ENCODE measurements around the gene SAE1.

The SAE1 gene

GRCh38 chr19:47097396-47098201, 33.0 kb upstream of the SAE1 start:
- no peak for DNase-seq
- Histone ChIP-seq H3K9ac (ENCODE audit: low read length) (peak overlapping the region; percentile 80), H2AFZ (ENCODE audit: low read depth, low read length) (no peak overlapping the region), H3K4me2 (ENCODE audit: low read length, poor library complexity, severe bottlenecking) (no peak overlapping the region), H4K8ac (ENCODE audit: low read length) (peak overlapping the region; percentile 32), H3K4me3 (ENCODE audit: insufficient read depth in 1 of 2, low read depth in 1 of 2, low read length in 2 of 2) (peak overlapping the region in 1 of 2 experiments; percentile 67), H3K18ac (ENCODE audit: low read depth in 1 of 2, low read length in 2 of 2) (no peak overlapping the region), H3K4me1 (ENCODE audit: control insufficient read depth, insufficient read depth, low read depth, low read length) (peaks cover 29% of the 10 kb centered on the region), H2BK12ac (ENCODE audit: low read length in 2 of 2) (no peak overlapping the region), H2BK5ac (ENCODE audit: low read depth, low read length, poor library complexity, severe bottlenecking) (no peak overlapping the region), H3K36me3 (ENCODE audit: control insufficient read depth in 1 of 2, insufficient read depth in 2 of 2, low read depth in 1 of 2, low read length in 2 of 2) (peaks cover 19 to 36% of the 10 kb centered on the region in 2 experiments), H2BK120ac (ENCODE audit: low read depth, low read length) (no peak overlapping the region), H2BK15ac (ENCODE audit: low read depth, poor library complexity, severe bottlenecking) (no peak overlapping the region), H3K27ac (ENCODE audit: low read length, poor library complexity, severe bottlenecking) (no peak overlapping the region), H4K91ac (ENCODE audit: low read length) (no peak overlapping the region), H3K4ac (ENCODE audit: low read depth in 1 of 2, low read length in 2 of 2) (no peak overlapping the region), H3K14ac (ENCODE audit: low read length in 2 of 2) (no peak overlapping the region), H3K27me3 (ENCODE audit: control insufficient read depth in 1 of 2, insufficient read depth in 1 of 2, low read length in 2 of 2) (no peaks in the 10 kb centered on the region), H3K23ac (ENCODE audit: low read length in 2 of 2) (no peak overlapping the region), H3K9me3 (ENCODE audit: control insufficient read depth, low read length) (no peaks in the 10 kb centered on the region), H2AK5ac (ENCODE audit: low read length, severe bottlenecking) (no peak overlapping the region), H3K79me1 (replicated peaks; ENCODE audit: low read length, poor library complexity, severe bottlenecking) (peaks cover 36% of the 10 kb centered on the region)
- 92% methylated on average over 31 of the region's 31 CpGs for WGBS

DNA sequence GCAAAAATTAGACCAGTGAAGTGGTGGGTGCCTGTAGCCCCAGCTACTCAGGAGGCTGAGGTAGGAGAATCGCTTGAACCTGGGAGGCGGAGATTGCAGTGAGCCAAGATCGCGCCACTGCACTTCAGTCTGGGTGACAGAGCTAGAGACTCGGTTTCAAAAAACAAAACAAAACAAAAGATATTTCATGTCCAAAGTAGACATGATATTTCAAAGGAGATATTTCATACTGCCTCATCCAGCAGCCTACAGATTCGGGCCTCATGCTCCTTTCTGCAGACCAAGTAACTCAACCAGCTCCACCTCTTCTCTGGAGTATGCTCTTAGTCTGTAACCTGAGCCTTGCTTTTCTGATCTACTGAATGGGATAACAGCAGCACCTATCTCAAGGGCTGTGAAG, 32.0 kb upstream of the SAE1 start:
- no peak overlapping the region for H4K8ac ChIP-seq (ENCODE audit: low read length)
- H2BK120ac ChIP-seq (ENCODE audit: low read depth, low read length), result no peak overlapping the region
- DNase-seq, result no peak
- H3K36me3 ChIP-seq (ENCODE audit: control insufficient read depth in 1 of 2, insufficient read depth in 2 of 2, low read depth in 1 of 2, low read length in 2 of 2), result peaks cover 16 to 36% of the 10 kb centered on the region in 2 experiments
- no peak overlapping the region for H2BK12ac ChIP-seq (ENCODE audit: low read length in 2 of 2)
- peaks cover 32% of the 10 kb centered on the region for H3K79me1 ChIP-seq (replicated peaks; ENCODE audit: low read length, poor library complexity, severe bottlenecking)
- 98% methylated on average over 6 of the region's 6 CpGs for WGBS
- no peak overlapping the region for H3K14ac ChIP-seq (ENCODE audit: low read length in 2 of 2)
- H3K4ac ChIP-seq (ENCODE audit: low read depth in 1 of 2, low read length in 2 of 2), result no peak overlapping the region
- no peak overlapping the region for H2AFZ ChIP-seq (ENCODE audit: low read depth, low read length)
- peaks cover 29% of the 10 kb centered on the region for H3K4me1 ChIP-seq (ENCODE audit: control insufficient read depth, insufficient read depth, low read depth, low read length)
- H3K4me3 ChIP-seq (ENCODE audit: insufficient read depth in 1 of 2, low read depth in 1 of 2, low read length in 2 of 2), result no peak overlapping the region
- no peak overlapping the region for H3K27ac ChIP-seq (ENCODE audit: low read length, poor library complexity, severe bottlenecking)
- H3K9me3 ChIP-seq (ENCODE audit: control insufficient read depth, low read length), result no peaks in the 10 kb centered on the region
- no peak overlapping the region for H4K91ac ChIP-seq (ENCODE audit: low read length)
- H2BK15ac ChIP-seq (ENCODE audit: low read depth, poor library complexity, severe bottlenecking), result no peak overlapping the region
- H3K9ac ChIP-seq (ENCODE audit: low read length), result no peak overlapping the region
- no peak overlapping the region for H2AK5ac ChIP-seq (ENCODE audit: low read length, severe bottlenecking)
- no peak overlapping the region for H3K4me2 ChIP-seq (ENCODE audit: low read length, poor library complexity, severe bottlenecking)
- no peak overlapping the region for H2BK5ac ChIP-seq (ENCODE audit: low read depth, low read length, poor library complexity, severe bottlenecking)
- H3K23ac ChIP-seq (ENCODE audit: low read length in 2 of 2), result no peak overlapping the region
- no peaks in the 10 kb centered on the region for H3K27me3 ChIP-seq (ENCODE audit: control insufficient read depth in 1 of 2, insufficient read depth in 1 of 2, low read length in 2 of 2)
- H3K18ac ChIP-seq (ENCODE audit: low read depth in 1 of 2, low read length in 2 of 2), result no peak overlapping the region

- H3K9ac ChIP-seq (ENCODE audit: low read length), result no peak overlapping the region
- H3K27me3 ChIP-seq (ENCODE audit: control insufficient read depth in 1 of 2, insufficient read depth in 1 of 2, low read length in 2 of 2), result no peaks in the 10 kb centered on the region
- no peak overlapping the region for H2BK12ac ChIP-seq (ENCODE audit: low read length in 2 of 2)
- H3K14ac ChIP-seq (ENCODE audit: low read length in 2 of 2), result no peak overlapping the region
- no peak overlapping the region for H2AFZ ChIP-seq (ENCODE audit: low read depth, low read length)
- H3K23ac ChIP-seq (ENCODE audit: low read length in 2 of 2), result no peak overlapping the region
- peaks cover 6 to 30% of the 10 kb centered on the region in 2 experiments for H3K36me3 ChIP-seq (ENCODE audit: control insufficient read depth in 1 of 2, insufficient read depth in 2 of 2, low read depth in 1 of 2, low read length in 2 of 2)
- H3K9me3 ChIP-seq (ENCODE audit: control insufficient read depth, low read length), result no peaks in the 10 kb centered on the region
- no peak overlapping the region for H2BK120ac ChIP-seq (ENCODE audit: low read depth, low read length)
- H2BK5ac ChIP-seq (ENCODE audit: low read depth, low read length, poor library complexity, severe bottlenecking), result no peak overlapping the region
- no peak overlapping the region for H2AK5ac ChIP-seq (ENCODE audit: low read length, severe bottlenecking)
- no peak overlapping the region for H3K18ac ChIP-seq (ENCODE audit: low read depth in 1 of 2, low read length in 2 of 2)
- H3K4me1 ChIP-seq (ENCODE audit: control insufficient read depth, insufficient read depth, low read depth, low read length), result peaks cover 23% of the 10 kb centered on the region
- WGBS, result 100% methylated on average over 6 of the region's 6 CpGs
- H3K27ac ChIP-seq (ENCODE audit: low read length, poor library complexity, severe bottlenecking), result no peak overlapping the region
- DNase-seq, result no peak
- H3K4ac ChIP-seq (ENCODE audit: low read depth in 1 of 2, low read length in 2 of 2), result no peak overlapping the region
- no peak overlapping the region for H3K4me2 ChIP-seq (ENCODE audit: low read length, poor library complexity, severe bottlenecking)
- no peak overlapping the region for H2BK15ac ChIP-seq (ENCODE audit: low read depth, poor library complexity, severe bottlenecking)
- no peak overlapping the region for H3K4me3 ChIP-seq (ENCODE audit: insufficient read depth in 1 of 2, low read depth in 1 of 2, low read length in 2 of 2)
- no peak overlapping the region for H4K8ac ChIP-seq (ENCODE audit: low read length)
- H4K91ac ChIP-seq (ENCODE audit: low read length), result no peak overlapping the region
- peaks cover 23% of the 10 kb centered on the region for H3K79me1 ChIP-seq (replicated peaks; ENCODE audit: low read length, poor library complexity, severe bottlenecking)
These were observed 31.0 kb upstream of the SAE1 start for GRCh38 chr19:47099576-47100050.

DNA sequence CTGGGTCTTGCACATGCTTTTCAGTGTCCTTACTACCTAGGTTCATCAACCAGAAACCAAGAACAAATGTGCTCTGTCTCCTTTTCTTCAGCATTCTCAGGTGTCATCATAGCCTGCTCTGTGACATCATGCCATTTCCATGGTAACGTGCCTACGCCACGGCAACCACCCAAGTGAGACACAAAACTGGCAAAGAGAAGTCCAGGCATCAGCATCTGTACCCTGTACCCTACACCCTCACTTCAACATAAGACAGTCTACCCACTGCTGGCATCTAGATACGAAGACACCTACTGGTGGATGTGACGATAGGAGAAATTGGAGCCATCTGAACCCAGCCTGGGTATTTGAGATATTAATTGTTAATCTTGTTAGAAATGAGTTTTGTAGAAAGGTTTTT, 30.3 kb upstream of the SAE1 start:
- Histone ChIP-seq H2BK5ac (ENCODE audit: low read depth, low read length, poor library complexity, severe bottlenecking) (no peak overlapping the region), H2BK120ac (ENCODE audit: low read depth, low read length) (no peak overlapping the region), H3K23ac (ENCODE audit: low read length in 2 of 2) (no peak overlapping the region), H3K18ac (ENCODE audit: low read depth in 1 of 2, low read length in 2 of 2) (no peak overlapping the region), H3K27ac (ENCODE audit: low read length, poor library complexity, severe bottlenecking) (no peak overlapping the region), H2AFZ (ENCODE audit: low read depth, low read length) (no peak overlapping the region), H4K8ac (ENCODE audit: low read length) (no peak overlapping the region), H3K9me3 (ENCODE audit: control insufficient read depth, low read length) (no peaks in the 10 kb centered on the region), H3K27me3 (ENCODE audit: control insufficient read depth in 1 of 2, insufficient read depth in 1 of 2, low read length in 2 of 2) (no peaks in the 10 kb centered on the region), H3K4me2 (ENCODE audit: low read length, poor library complexity, severe bottlenecking) (no peak overlapping the region), H2BK15ac (ENCODE audit: low read depth, poor library complexity, severe bottlenecking) (no peak overlapping the region), H2BK12ac (ENCODE audit: low read length in 2 of 2) (no peak overlapping the region), H3K9ac (ENCODE audit: low read length) (no peak overlapping the region), H2AK5ac (ENCODE audit: low read length, severe bottlenecking) (no peak overlapping the region), H3K14ac (ENCODE audit: low read length in 2 of 2) (no peak overlapping the region), H3K36me3 (ENCODE audit: control insufficient read depth in 1 of 2, insufficient read depth in 2 of 2, low read depth in 1 of 2, low read length in 2 of 2) (peaks cover 11 to 31% of the 10 kb centered on the region in 2 experiments), H3K79me1 (replicated peaks; ENCODE audit: low read length, poor library complexity, severe bottlenecking) (peaks cover 19% of the 10 kb centered on the region), H3K4me3 (ENCODE audit: insufficient read depth in 1 of 2, low read depth in 1 of 2, low read length in 2 of 2) (no peak overlapping the region), H3K4me1 (ENCODE audit: control insufficient read depth, insufficient read depth, low read depth, low read length) (peaks cover 19% of the 10 kb centered on the region), H3K4ac (ENCODE audit: low read depth in 1 of 2, low read length in 2 of 2) (no peak overlapping the region), H4K91ac (ENCODE audit: low read length) (no peak overlapping the region)
- WGBS, result 99% methylated on average over 5 of the region's 5 CpGs
- DNase-seq, result no peak
